HepG2 (cell line): ENCODE data around the gene ZNF318. TPM values are rescaled to one million over a fixed set of nuclear protein-coding genes. Genes with fewer than 3 reads are reported as not detected.

Source experiments
- AGO1 ChIP-seq: fragments of 200-400 bp; formaldehyde crosslinking; IDR thresholded peaks from 2 replicates; pipeline ENCODE4 v1.6.1; 2017; ENCODE audit warnings: mild to moderate bottlenecking, low read depth, low read length, moderate library complexity; ENCODE audit not compliant: poor library complexity, severe bottlenecking
- CBFB ChIP-seq: sonication (generic); formaldehyde crosslinking; IDR thresholded peaks from 2 replicates; pipeline ENCODE4 v1.4.0; 2020; ENCODE audit warnings: missing genetic modification reagents
- CHD4 ChIP-seq: fragments of 200-600 bp; sonication (generic); IDR thresholded peaks from 2 replicates; pipeline ENCODE4 v1.7.0; 2017; ENCODE audit warnings: mild to moderate bottlenecking, low read length, borderline replicate concordance
- DMAP1 ChIP-seq: IDR thresholded peaks from 2 replicates; pipeline ENCODE4 v1.6.1; 2016
- HDAC1 ChIP-seq: sonication (generic); formaldehyde crosslinking; IDR thresholded peaks from 2 replicates; pipeline ENCODE4 v1.5.1; 2020; ENCODE audit warnings: mild to moderate bottlenecking, missing genetic modification reagents
- HNF4G ChIP-seq, 2 experiments: sonication (generic) in 1 of 2; formaldehyde crosslinking in 1 of 2; IDR thresholded peaks; 2 replicates each; pipeline versions ENCODE4 v1.4.0 to v1.6.1; 2011 to 2020; ENCODE audit warnings: borderline replicate concordance in 2 of 2, low read depth in 2 of 2, mild to moderate bottlenecking in 2 of 2, low read length in 1 of 2, missing genetic modification reagents in 1 of 2, moderate library complexity in 1 of 2
- HOXA3 ChIP-seq: sonication (generic); formaldehyde crosslinking; IDR thresholded peaks from 2 replicates; pipeline ENCODE4 v1.5.0; 2020; ENCODE audit warnings: missing genetic modification reagents
- KDM6A ChIP-seq: IDR thresholded peaks from 2 replicates; pipeline ENCODE4 v1.6.1; 2016; ENCODE audit warnings: low read depth
- KLF16 ChIP-seq, 2 experiments: sonication (generic) in 1 of 2; formaldehyde crosslinking in 1 of 2; IDR thresholded peaks; 2 replicates each; pipeline versions ENCODE4 v1.6.1 to v1.8.0; 2016 to 2023; ENCODE audit warnings: missing genetic modification reagents in 2 of 2, missing compliant biosample characterization in 1 of 2
- MIER2 ChIP-seq: IDR thresholded peaks from 2 replicates; pipeline ENCODE4 v1.6.1; 2016; ENCODE audit warnings: missing biosample characterization, missing genetic modification reagents
- MTA3 ChIP-seq: sonication (generic); formaldehyde crosslinking; IDR thresholded peaks from 2 replicates; pipeline ENCODE4 v1.4.0; 2020; ENCODE audit warnings: missing genetic modification reagents
- MYNN ChIP-seq: sonication (generic); formaldehyde crosslinking; IDR thresholded peaks from 2 replicates; pipeline ENCODE4 v1.4.0; 2020; ENCODE audit warnings: mild to moderate bottlenecking, low read depth, missing genetic modification reagents
- NR2F1 ChIP-seq, 2 experiments: fragments of 450-650 bp in 1 of 2; formaldehyde crosslinking in 1 of 2; IDR thresholded peaks; 2 replicates each; pipeline versions ENCODE4 v1.5.0 to v1.6.1; 2016 to 2020; ENCODE audit warnings: mild to moderate bottlenecking in 1 of 2, missing compliant biosample characterization in 1 of 2, missing genetic modification reagents in 1 of 2, moderate library complexity in 1 of 2
- STAG1 ChIP-seq: sonication (generic); formaldehyde crosslinking; IDR thresholded peaks from 2 replicates; pipeline ENCODE4 v1.4.0; 2020; ENCODE audit warnings: missing genetic modification reagents
- TEAD3 ChIP-seq: optimal IDR thresholded peaks from 2 replicates; pipeline ENCODE3; 2016; ENCODE audit warnings: borderline replicate concordance
- ZEB1 ChIP-seq: IDR thresholded peaks from 2 replicates; pipeline ENCODE4 v1.6.1; 2012; ENCODE audit warnings: mild to moderate bottlenecking, low read depth, inconsistent platforms; ENCODE audit not compliant: insufficient replicate concordance
- ZNF12 ChIP-seq: sonication (generic); formaldehyde crosslinking; IDR thresholded peaks from 2 replicates; pipeline ENCODE4 v1.5.0; 2020; ENCODE audit warnings: missing genetic modification reagents
- ZNF225 ChIP-seq: sonication (generic); formaldehyde crosslinking; IDR thresholded peaks from 2 replicates; pipeline ENCODE4 v1.4.0; 2020; ENCODE audit warnings: mild to moderate bottlenecking, missing genetic modification reagents
- ZNF556 ChIP-seq: sonication (generic); formaldehyde crosslinking; IDR thresholded peaks from 2 replicates; pipeline ENCODE4 v1.4.0; 2020; ENCODE audit warnings: mild to moderate bottlenecking, missing genetic modification reagents, borderline replicate concordance
- ZSCAN30 ChIP-seq: sonication (generic); formaldehyde crosslinking; IDR thresholded peaks from 2 replicates; pipeline ENCODE4 v1.5.0; 2020; ENCODE audit warnings: mild to moderate bottlenecking, missing genetic modification reagents
- polyA plus RNA-seq, 8 experiments: library from polyadenylated mRNA; depleted of rRNA in 3 of 8; stranded (reverse) in 7 of 8; unstranded in 1 of 8; fragments of >200 nt; fragmentation: Illumina TruSeq in 4 of 8; extraction: Trizol in 4 of 8; gene quantifications; 2 replicates each; pipeline versions ENCODE4 v1.2.1 to v1.2.3, GENCODE V29; 2011 to 2016; ENCODE audit warnings: low read depth in 4 of 8, missing spikeins in 1 of 8, mixed read lengths in 1 of 8; ENCODE audit not compliant: insufficient read depth in 1 of 8
- total RNA-seq, 5 experiments: library from RNA; depleted of rRNA; stranded (reverse); fragments of >200 nt; fragmentation: Illumina TruSeq; extraction: Trizol; gene quantifications; 2 replicates each; pipeline ENCODE4 v1.2.3, GENCODE V29; 2016; ENCODE audit warnings: low read depth in 1 of 5
- TF ChIP-seq, protein P1 (sequence below): sonication (generic); formaldehyde crosslinking; IDR thresholded peaks from 2 replicates; pipeline ENCODE4 v1.5.0; 2020; ENCODE audit warnings: mild to moderate bottlenecking, missing genetic modification reagents
- TF ChIP-seq, protein P2 (sequence below): sonication (generic); formaldehyde crosslinking; conservative IDR thresholded peaks from 2 replicates; pipeline ENCODE4 v1.4.0; 2020; ENCODE audit warnings: missing genetic modification reagents
- TF ChIP-seq, protein P3 (sequence below): sonication (generic); formaldehyde crosslinking; IDR thresholded peaks from 2 replicates; pipeline ENCODE4 v1.9.0; 2021; ENCODE audit warnings: missing genetic modification reagents, mild to moderate bottlenecking, borderline replicate concordance

The ZNF318 gene
- total and polyA plus RNA-seq, 2 of the 13 experiments (the other 11 are each of a cell fraction or from before 2014, with no cell fraction given) = 13.0 to 14.5 TPM

DNA sequence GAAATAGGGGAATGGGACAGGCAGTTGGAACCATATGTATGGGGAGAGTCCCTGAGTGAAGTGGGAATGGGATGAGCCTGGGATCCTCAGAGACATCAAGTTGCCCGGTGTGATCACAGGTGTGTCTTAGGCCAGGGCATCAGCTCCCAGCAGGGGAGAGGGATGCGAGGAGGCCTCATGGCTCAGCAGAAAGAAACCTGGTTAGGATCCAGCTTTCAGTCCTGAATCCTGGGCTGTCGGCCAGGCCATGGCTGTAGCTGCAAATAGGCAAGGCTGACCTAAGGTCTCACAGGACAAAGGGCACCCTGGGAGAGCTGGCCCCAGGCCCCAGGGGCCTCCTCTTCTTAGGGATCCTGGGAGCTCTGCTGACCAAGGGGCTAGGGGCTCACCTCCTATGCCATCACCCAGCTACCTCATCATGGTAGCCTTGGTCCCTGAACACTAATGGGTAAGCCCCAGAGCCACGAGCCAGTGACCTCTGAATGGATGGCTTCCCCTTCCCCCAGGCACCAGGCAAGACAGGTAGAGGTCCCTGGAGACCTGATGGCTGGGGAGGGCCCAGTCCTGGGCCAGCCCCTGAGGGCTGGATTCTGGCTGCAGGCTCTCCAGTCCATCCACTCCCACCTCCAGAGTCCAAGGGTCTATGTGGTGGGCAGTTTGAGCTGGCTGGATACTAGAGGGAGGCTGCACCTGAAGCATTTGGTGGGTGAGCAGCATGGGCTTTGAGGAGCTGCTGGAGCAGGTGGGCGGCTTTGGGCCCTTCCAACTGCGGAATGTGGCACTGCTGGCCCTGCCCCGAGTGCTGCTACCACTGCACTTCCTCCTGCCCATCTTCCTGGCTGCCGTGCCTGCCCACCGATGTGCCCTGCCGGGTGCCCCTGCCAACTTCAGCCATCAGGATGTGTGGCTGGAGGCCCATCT, 71.5 kb downstream of the ZNF318 start, which contains the start of gene SLC22A7 (continued):
- TF ChIP-seq, protein P1, sequence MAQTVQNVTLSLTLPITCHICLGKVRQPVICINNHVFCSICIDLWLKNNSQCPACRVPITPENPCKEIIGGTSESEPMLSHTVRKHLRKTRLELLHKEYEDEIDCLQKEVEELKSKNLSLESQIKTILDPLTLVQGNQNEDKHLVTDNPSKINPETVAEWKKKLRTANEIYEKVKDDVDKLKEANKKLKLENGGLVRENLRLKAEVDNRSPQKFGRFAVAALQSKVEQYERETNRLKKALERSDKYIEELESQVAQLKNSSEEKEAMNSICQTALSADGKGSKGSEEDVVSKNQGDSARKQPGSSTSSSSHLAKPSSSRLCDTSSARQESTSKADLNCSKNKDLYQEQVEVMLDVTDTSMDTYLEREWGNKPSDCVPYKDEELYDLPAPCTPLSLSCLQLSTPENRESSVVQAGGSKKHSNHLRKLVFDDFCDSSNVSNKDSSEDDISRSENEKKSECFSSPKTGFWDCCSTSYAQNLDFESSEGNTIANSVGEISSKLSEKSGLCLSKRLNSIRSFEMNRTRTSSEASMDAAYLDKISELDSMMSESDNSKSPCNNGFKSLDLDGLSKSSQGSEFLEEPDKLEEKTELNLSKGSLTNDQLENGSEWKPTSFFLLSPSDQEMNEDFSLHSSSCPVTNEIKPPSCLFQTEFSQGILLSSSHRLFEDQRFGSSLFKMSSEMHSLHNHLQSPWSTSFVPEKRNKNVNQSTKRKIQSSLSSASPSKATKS (CRISPR knock-in tag) = no peak
- TF ChIP-seq ZNF556 (CRISPR knock-in tag) (peak; percentile 65; the same call in 1 of the 2 replicates), HOXA3 (CRISPR knock-in tag) (peak; percentile 78; the same call in 1 of the 2 replicates), KDM6A (peak; percentile 66), ZEB1 (peak; percentile 77), DMAP1 (peak; percentile 38; the same call in 1 of the 2 replicates), AGO1 (peak; percentile 77), MTA3 (CRISPR knock-in tag) (no peak), ZSCAN30 (CRISPR knock-in tag) (no peak), MYNN (CRISPR knock-in tag) (0 out of 2 replicates have a peak, but pooled peaks have one; percentile 73), KLF16 (CRISPR knock-in tag; IDR thresholded peaks at IDR 0.05) (peak in 1 of 2 experiments; percentile 34; a peak in 1 of 4 replicates), MIER2 (CRISPR knock-in tag) (no peak; the same call in 1 of the 2 replicates), ZNF225 (CRISPR knock-in tag) (peak; percentile 71; the same call in 1 of the 2 replicates), HNF4G (IDR thresholded peaks at IDR 0.05; ENCODE audit: borderline replicate concordance, low read depth, low read length) (peak; percentile 88), HNF4G (CRISPR knock-in tag; IDR thresholded peaks at IDR 0.05; ENCODE audit: borderline replicate concordance, low read depth) (peak; percentile 76), STAG1 (CRISPR knock-in tag) (peak; percentile 18; the same call in 1 of the 2 replicates), CBFB (CRISPR knock-in tag) (peak; percentile 33; the same call in 1 of the 2 replicates), NR2F1 (CRISPR knock-in tag; IDR thresholded peaks at IDR 0.05) (peak; percentile 64 to 75; a peak in 3 of 4 replicates), ZNF12 (CRISPR knock-in tag) (no peak), CHD4 (0 out of 2 replicates have a peak, but pooled peaks have one; percentile 29), HDAC1 (CRISPR knock-in tag) (0 out of 2 replicates have a peak, but pooled peaks have one; percentile 53), TEAD3 (CRISPR knock-in tag) (peak; percentile 34)
- TF ChIP-seq, protein P2, sequence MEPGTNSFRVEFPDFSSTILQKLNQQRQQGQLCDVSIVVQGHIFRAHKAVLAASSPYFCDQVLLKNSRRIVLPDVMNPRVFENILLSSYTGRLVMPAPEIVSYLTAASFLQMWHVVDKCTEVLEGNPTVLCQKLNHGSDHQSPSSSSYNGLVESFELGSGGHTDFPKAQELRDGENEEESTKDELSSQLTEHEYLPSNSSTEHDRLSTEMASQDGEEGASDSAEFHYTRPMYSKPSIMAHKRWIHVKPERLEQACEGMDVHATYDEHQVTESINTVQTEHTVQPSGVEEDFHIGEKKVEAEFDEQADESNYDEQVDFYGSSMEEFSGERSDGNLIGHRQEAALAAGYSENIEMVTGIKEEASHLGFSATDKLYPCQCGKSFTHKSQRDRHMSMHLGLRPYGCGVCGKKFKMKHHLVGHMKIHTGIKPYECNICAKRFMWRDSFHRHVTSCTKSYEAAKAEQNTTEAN = 0 out of 2 replicates have a peak, but pooled peaks have one; percentile 20
- TF ChIP-seq, protein P3, sequence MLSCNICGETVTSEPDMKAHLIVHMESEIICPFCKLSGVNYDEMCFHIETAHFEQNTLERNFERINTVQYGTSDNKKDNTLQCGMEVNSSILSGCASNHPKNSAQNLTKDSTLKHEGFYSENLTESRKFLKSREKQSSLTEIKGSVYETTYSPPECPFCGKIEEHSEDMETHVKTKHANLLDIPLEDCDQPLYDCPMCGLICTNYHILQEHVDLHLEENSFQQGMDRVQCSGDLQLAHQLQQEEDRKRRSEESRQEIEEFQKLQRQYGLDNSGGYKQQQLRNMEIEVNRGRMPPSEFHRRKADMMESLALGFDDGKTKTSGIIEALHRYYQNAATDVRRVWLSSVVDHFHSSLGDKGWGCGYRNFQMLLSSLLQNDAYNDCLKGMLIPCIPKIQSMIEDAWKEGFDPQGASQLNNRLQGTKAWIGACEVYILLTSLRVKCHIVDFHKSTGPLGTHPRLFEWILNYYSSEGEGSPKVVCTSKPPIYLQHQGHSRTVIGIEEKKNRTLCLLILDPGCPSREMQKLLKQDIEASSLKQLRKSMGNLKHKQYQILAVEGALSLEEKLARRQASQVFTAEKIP = no peak
